GM19467 (cell line): ENCODE data around the gene UTF1.

Source experiments
- ATAC-seq: cut with Tn5 transposase; IDR thresholded peaks from one replicate; pipeline ENCODE4 v1.9.1; 2021; ENCODE audit warnings: mild to moderate bottlenecking, moderate library complexity; ENCODE audit not compliant: unreplicated experiment

The UTF1 gene, protein sequence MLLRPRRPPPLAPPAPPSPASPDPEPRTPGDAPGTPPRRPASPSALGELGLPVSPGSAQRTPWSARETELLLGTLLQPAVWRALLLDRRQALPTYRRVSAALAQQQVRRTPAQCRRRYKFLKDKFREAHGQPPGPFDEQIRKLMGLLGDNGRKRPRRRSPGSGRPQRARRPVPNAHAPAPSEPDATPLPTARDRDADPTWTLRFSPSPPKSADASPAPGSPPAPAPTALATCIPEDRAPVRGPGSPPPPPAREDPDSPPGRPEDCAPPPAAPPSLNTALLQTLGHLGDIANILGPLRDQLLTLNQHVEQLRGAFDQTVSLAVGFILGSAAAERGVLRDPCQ

DNA sequence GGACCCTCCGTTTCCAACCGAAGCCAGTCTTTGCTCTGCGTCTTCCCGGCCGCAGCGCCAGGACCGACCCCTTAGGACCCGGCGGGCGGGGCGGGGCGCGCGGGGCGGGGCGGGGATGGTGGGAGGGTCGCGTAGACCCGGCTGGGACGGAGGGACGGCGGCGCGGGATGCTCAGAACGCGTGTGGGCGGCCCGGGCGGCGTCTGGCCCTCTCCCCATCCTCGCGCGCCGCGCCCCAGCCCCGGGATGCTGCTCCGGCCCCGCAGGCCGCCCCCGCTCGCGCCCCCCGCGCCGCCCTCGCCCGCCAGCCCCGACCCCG is at the start of gene UTF1:
TSS of gene UTF1 (plus strand) at position 174 of the 318 bp plus-strand sequence. CDS start at position 246, 72 bp downstream.
- ATAC-seq = no peak

DNA sequence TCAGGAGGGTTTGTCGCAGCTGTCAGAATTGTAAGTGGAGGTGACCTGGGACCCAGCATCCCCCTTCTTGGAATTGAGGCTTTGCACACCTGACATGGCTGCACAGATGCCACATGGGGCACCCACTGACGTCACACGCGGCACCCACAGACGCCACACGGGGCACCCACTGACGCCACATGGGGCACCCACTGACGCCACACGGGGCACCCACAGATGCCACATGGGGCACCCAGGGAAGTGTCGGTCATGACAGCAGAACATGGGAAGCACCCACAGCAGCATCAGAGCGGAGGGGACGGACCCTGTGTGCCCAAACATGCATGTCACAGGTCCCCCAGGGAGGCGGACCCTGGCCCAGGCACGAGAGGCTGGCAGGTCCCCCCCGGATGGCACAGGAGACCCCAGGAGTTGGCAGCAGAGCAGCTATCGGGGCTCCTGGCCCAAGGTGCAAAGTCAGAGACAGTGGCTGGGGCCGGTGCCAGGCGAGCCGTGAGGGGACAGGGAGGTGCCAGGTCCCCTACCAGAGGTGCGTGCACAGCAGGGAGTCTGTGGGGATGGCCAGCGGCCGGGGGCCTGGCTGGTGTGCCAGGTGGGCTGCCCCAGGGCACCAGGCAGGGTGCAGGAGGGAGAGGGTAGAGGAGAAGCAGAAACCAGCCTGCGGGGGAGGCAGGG is 48.9 kb upstream of the UTF1 start:
- ATAC-seq = no peak

DNA sequence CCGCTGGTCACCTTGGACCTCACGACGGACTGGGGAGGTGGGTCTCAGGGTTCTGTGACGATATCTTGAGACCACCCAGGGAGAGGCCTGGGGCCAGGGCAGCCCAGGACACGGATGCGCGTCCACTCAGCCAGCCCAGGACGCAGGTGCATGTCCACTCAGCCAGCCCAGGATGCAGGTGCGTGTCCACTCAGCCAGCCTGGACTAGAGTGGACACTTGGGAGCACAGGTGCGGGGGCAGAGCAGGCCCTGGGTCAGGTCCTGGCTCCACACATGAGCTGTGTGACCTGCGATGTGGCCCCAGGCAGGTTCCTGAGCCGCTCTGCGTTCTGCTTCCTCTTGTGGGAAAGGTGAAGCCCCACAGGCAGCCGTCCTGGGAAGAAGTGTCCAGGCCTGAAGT is 47.8 kb upstream of the UTF1 start:
- no peak for ATAC-seq

DNA sequence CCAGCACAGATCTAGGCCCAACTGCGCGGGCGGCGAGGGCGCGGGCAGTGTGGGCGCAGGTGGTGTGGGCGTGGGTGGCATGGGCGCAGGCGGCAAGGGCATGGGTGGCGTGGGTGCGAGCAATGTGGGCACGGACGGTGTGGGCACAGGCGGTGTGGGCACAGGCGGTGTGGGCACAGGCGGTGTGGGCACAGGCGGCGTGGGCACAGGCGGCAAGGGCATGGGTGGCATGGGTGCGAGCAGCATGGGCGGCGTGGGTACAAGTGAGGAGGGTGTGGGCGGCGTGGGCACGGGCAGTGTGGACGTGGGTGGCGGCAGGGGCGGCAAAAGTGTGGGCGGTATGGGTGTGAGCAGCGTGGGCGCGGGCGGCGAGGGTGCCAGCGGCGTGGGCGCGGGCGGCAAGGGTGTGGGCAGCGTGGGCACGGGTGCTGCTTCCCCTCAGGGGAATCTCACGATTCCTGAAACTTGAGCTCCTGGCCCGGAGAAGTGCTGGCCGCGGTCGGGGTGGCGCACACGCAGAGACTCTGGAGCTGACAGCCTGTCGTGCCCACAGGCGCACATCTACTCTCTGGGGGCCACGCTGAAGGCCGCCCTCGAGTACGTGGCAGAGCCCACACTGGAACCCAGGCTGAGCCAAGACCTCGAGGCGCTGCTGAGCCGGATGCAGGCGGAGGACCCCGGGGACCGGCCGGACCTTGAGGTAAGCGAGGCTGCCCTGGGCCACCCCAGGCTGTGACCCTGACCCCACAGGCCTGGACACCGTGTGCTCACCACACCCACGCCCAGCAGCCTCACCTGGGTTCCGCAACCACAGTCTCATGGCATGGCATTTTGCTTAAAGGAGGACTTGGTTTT is 47.0 kb upstream of the UTF1 start:
- no peak for ATAC-seq

DNA sequence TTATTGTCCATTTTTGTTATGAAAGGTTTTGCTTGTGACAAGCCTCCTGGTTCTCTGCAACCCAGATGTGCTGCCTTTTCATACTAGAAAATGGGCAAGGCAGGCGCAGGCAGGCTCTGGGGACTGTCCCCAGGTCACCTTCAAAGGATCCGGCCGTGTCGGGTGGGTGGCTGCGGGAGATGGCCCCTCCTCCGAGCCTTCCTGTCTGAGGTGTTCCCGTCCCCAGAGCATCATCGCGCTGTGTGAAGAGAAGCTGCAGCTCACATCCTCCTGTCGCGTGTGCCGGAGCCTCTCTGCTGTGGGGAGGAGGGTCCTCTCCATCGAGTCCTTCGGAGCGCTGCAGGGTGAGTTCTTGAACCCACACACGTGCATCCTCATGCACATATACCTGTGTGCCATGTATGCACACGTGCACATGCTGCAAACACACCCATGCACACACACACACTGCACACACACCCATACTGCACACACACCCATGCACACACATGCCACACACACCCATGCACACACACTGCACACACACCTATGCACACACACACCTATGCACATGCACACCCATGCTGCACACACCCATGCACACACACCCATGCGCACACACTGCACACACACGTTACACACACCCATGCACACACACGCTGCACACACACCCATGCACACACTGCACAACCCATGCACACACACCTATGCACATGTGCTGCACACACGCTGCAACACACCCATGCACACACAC is 46.2 kb upstream of the UTF1 start:
- ATAC-seq = no peak

DNA sequence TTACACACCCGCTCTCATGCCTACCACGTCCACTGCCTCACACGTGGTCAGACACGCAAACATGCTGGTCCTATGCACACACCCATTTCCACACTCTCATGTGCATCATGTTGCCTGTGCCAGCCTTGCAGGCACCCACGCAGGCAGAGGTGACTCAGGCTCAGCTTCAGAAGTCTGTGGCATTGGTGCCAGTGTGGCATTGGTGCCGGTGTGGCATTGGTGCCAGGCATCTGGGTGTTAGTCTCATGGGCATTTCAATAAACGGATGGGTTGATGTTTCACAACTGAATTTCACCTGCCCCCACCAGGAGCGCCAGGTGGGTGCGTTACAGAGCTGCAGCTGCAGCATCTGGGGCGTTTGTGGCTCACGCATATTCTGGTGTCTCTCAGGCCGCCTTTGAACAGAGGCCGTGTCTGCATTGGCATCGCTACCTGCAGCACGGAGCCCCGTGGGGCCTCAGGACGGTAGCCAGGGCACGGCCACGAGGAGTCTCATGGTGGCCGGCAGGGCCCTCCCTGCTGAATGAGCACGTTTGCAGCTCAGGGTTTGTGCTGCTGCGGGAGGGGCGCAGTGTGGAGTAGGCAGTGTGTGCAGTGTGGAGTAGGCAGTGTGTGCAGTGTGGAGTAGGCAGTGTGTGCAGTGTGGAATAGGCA is 45.3 kb upstream of the UTF1 start:
- ATAC-seq = no peak

DNA sequence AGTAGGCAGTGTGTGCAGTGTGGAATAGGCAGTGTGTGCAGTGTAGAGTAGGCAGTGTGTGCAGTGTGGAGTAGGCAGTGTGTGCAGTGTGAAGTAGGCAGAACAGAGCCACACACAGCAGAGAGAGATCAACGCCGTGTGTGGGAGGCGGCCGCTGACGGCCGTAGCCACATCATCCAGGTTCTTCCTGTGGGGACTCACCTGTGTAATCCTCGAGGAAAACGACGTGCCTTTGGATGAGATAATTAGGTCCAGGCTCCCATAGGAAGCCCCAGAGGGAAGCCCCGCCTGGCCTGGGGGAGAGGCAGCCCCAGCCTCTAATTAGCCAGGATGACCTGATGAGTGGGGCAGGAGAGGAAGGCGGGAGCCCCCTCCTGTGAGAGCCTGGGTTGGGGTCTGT is 44.6 kb upstream of the UTF1 start:
- no peak for ATAC-seq

DNA sequence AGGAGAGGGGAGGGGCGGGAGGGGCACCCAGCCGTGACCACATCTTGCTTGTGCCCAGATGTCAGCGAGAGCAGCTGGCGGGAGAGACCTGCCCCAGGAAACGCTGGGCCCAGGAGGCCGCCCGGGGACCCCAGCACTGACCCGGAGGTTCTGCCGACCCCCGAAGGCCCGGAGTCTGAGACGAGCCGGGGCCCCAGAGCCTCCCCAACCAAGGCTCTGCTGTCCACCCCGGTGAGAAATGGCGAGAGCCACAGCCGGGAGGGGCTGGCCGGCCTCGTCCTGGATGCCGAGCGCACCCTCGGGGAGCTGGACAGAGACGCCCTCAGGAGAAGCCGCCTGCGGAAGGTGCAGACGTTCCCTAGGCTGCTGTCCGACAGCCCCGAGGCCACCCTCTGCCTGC is 44.1 kb upstream of the UTF1 start:
- no peak for ATAC-seq

DNA sequence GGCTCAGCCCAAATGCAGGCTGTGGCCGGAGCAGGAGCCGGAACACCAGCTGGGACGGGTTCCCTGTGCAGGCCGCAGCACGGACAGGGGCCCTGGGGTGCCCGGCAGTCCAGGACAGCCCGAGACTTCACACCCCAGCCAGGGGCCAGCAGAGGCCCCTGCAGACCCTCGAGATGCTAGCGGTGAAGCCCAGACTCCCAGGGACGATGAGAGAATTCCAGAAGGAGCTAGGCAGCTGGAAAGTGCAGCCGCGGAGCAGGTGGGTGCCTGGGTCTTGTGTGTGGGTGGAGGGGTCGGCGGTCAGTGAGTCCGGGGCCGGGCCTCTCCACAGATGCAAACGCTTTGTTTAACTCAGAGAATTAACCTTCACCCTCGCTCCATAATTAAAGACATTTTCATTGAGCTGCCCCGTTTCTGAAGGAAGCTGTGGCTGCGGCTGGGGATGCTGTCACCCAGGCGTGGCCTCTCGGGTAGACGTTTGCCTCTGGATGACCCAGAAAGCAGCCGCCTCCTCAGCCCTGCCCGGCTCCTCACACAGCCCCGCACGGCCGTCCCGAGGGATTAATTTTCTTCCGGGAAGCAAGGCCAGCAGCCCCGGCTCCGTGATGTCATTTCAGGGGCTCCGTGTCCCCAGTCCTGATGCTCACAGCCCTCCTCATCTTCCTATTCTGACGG is 43.5 kb upstream of the UTF1 start:
- ATAC-seq = no peak

DNA sequence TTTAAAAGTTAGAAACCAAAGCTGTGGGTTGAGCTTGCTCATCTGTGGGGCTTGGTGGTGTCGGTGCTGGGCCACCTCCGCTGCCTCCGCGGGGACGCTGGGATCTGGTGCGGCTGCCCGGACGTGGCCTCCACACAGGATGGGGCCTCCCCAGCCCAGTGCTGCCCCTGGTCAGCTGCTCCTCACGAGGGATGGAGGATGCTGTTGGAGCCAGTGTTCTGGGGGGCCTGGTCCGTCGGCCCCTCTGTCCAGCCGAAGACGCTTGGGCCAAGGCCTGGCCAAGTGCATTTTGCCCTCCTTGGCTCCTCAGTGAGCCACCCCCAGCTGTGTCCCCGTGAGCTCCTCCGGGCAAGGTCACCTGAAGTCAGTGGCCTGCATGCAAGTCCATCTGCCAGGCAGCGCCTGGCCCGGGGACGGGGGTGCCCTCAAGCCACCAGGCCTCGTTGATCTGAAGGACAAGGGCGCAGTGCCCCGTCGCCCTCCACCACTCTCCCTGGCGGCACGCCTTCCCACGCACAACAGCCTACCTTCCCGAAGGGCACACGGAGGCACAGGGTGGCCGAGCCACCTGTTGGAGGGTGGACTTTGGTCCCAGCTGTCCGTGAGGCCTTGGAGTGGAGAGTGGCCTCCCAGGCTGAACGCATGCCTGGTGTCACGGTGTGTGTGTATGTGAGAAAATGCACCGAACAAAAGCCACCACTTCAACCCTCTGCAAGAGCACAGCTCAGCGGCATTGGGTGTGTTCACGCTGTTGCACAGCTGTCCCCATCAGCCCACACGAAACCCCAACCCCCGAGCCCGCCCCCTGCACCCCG is 42.7 kb upstream of the UTF1 start:
- no peak for ATAC-seq

DNA sequence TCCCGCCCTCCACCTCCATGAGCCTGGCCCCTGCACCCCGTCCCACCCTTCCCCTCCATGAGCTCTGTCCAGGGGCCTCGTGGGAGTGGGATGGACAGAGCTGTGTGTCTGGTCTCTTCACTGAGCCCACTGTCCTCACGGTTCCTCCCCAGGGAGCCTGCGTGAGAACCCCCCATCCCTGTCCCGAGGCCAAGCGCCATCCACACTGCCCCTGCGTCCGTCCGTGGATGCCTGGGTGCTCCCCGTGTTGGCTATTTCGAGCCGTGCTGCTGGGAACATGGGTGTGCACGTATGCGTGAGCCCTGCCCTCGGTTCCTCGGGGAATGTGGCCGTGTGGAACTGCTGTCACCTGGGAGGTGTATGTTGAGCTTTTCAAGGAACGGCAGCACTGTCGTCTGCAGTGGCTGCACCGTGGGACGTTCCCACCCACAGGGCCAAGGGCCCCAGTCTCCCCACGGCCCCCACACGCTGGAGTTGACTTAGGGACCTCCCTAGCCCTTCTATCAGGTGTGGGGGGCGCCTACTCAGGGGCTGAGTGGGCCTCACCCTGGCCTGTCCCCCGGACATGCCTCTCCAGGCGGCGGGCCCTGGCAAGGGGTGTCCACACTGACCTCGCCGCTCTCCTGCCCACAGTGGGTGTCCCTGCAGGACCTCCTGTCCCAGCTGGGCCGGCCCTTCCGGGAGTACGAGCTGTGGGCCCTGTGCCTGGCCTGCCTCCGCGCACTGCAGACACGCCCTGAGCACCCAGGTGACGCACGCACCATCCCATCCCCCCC is 41.9 kb upstream of the UTF1 start:
- no peak for ATAC-seq

DNA sequence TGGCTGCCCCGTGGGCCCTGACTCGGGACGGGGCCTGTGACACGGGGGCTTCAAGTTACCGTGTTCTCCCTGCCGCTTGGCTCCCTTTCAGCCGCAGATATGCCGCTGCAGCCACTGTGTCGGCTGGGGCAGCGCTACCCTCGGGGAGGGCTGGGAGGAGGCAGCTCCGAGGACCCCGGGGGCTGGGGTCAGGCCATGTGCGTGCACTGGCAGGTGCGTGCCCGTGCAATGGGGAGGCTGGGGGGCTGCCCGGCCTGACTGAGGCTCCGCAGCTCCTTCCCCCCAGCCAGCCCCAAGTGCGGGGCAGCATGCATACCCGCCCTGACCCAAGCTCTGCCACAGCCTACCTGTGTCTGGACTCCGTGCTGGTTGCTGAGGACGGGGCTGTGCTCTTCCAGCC is 40.8 kb upstream of the UTF1 start:
- ATAC-seq = no peak

DNA sequence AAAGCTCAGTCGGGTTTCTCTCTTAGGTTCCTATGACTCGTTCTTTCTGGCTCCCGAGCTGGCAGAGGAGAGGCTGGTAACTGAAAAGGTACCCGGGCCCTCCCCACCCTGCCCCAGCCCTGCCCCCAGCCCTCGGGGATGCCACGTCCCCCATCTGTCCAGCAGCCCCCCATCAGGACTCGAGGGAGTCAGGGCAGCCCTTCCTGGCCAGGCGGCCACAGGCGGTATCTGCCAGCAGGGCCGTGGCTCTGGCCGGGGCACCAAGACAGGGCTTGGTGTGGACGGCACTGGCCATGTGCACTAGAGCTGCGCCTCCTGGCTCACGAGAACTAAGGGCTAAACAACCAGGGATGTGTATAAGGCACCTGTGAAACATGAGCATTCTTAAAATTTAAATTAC is 40.3 kb upstream of the UTF1 start:
- no peak for ATAC-seq

DNA sequence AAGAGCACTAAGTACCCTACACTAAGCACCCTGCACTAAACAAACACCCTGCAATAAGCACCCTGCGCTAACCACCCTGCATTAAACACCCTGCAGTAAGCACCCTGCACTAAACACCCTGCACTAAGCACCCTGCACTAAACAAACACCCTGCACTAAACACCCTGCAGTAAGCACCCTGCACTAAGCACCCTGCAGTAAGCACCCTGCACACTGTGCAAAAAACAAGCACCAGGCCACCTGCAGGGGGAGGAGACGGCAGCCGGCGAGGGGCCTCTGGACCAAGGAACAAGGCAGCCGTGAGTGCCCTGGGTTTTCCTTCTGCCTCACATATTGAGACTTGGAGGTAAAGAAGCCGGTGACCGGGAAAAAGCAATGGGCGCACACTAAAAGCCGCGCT is 39.8 kb upstream of the UTF1 start:
- ATAC-seq = no peak

DNA sequence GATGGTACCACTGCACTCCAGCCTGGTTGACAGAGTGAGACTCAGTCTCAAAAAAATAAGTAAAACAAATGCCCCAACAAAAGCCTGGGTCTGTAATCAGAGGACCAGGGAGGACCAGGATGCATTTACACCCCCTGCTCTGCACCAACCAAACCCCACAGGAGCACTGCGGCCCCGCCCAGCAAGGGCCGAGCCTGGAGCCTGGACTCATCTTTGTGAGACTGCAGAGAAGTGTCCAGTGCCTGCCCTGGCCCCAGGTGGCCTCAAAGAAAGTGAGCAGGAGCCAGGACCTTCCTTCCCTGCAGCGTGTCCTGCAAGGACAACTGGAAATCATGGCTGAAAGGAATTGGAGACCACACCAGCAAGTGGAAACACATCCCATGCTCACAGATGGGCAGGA is 38.4 kb upstream of the UTF1 start:
- no peak for ATAC-seq

DNA sequence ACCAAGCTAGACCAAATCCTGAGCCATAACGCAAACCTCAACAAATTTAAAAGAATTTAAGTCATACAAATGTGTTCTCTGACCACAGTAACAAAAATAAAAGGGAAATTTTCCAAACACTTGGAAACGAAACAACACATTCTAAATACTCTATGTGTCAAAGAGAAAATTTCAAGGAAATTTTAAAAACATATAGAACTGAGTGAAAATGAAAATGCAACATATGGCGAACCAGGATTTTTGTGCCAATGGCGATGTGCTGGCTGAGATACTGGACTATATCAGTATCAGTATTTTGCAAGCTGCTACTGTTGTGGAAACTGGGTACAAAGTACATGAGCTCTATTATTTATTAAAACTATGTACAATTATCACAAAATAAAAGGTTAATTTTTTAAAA is 35.9 kb upstream of the UTF1 start:
- ATAC-seq = no peak

DNA sequence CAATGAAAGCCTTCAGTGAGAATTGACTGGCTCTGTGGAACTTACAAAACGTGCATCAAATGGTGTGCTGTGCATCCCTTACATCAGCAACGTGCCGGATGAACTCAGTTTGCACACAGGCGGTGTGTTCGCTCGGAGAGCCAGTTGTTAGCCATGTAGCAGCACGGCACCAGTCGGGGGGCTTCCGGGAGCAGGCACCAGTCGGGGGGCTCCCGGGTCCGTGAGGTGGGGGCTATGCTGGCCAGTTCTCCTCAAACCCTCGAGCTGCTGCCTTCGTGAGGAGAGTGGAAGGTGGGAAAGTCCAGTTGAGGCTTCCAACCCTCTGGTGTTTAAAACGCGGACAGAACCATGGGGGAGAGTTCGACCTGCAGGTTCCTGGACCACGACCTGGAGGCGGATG is 34.9 kb upstream of the UTF1 start:
- ATAC-seq = no peak

DNA sequence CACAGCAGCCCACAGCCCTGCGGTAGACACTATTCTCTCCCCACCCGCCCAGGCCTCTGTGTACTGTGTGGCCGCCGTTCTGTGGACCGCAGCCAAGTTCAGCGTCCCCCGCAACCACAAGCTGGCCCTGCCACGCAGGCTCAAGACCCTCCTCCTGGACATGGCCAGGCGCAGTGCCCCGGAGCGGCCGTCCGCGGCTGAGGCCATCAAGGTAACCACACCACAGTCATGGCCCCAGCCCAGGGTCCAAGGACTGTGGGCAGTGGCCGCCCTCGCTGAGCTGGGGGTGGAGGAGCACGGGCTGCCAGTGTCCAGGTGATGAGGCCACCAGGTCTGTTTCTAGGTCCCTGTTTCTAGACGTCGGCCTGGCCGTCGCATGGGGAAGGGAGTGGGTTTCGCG is 34.4 kb upstream of the UTF1 start:
- no peak for ATAC-seq
